Mucosa of rectum (tissue), 2 donors: ENCODE data around the gene DENND5B.

ENCODE experiments used
- H3K27ac ChIP-seq, 2 donors: one replicate each; pipeline ENCODE4 v1.7.0; 2013; ENCODE audit warnings: inconsistent platforms in 2 of 2, low read depth in 2 of 2, low read length in 2 of 2
- H3K27me3 ChIP-seq, 2 donors: one replicate each; pipeline ENCODE4 v1.7.0; 2013; ENCODE audit warnings: low read length in 2 of 2; ENCODE audit not compliant: control insufficient read depth in 2 of 2, insufficient read depth in 2 of 2
- H3K36me3 ChIP-seq, 2 donors: one replicate each; pipeline ENCODE4 v1.7.0; 2013; ENCODE audit warnings: low read length in 2 of 2; ENCODE audit not compliant: control insufficient read depth in 2 of 2, insufficient read depth in 2 of 2
- H3K4me1 ChIP-seq, 2 donors: one replicate each; pipeline ENCODE4 v1.7.0; 2013; ENCODE audit warnings: low read length in 2 of 2, mild to moderate bottlenecking in 1 of 2; ENCODE audit not compliant: control insufficient read depth in 2 of 2, insufficient read depth in 2 of 2
- H3K4me3 ChIP-seq, 2 donors: one replicate each; pipeline ENCODE4 v1.7.0; 2013; ENCODE audit warnings: low read length in 2 of 2
- H3K9ac ChIP-seq, 2 donors: one replicate each; pipeline ENCODE4 v1.7.0; 2013; ENCODE audit warnings: low read length in 2 of 2, low read depth in 1 of 2, mild to moderate bottlenecking in 1 of 2
- H3K9me3 ChIP-seq, 2 donors: one replicate each; pipeline ENCODE4 v1.7.0; 2013; ENCODE audit warnings: low read length in 2 of 2; ENCODE audit not compliant: control insufficient read depth in 2 of 2
- donor health status: healthy.
- donor health status: Normal muscosa, but diverticular disease.

Gene DENND5B

GRCh38 chr12:31355747-31356107 lies 235.2 kb downstream of the DENND5B start:
- Histone ChIP-seq H3K4me1 (peaks cover 8 to 25% of the 10 kb centered on the region in 2 donors), H3K27me3 (no peaks in the 10 kb centered on the region), H3K27ac (peak overlapping the region; percentile 54 to 62), H3K36me3 (no peaks in the 10 kb centered on the region), H3K9ac (peak overlapping the region in 1 of 2 donors; percentile 34), H3K4me3 (no peak overlapping the region), H3K9me3 (no peaks in the 10 kb centered on the region)

GRCh38 chr12:31353750-31354708 lies 236.9 kb downstream of the DENND5B start:
- Histone ChIP-seq H3K9me3 (no peaks in the 10 kb centered on the region), H3K27ac (peak overlapping the region; percentile 50 to 57), H3K27me3 (no peaks in the 10 kb centered on the region), H3K4me1 (peaks cover 8 to 25% of the 10 kb centered on the region in 2 donors), H3K36me3 (no peaks in the 10 kb centered on the region), H3K9ac (peak overlapping the region in 1 of 2 donors; percentile 21), H3K4me3 (no peak overlapping the region)

GRCh38 chr12:31346267-31346666 lies 244.7 kb downstream of the DENND5B start:
- Histone ChIP-seq H3K27ac (no peak overlapping the region), H3K4me1 (no peaks in the 10 kb centered on the region), H3K4me3 (no peak overlapping the region), H3K9ac (no peak overlapping the region), H3K36me3 (no peaks in the 10 kb centered on the region), H3K27me3 (no peaks in the 10 kb centered on the region), H3K9me3 (no peaks in the 10 kb centered on the region)

GRCh38 chr12:31343139-31343538 lies 247.8 kb downstream of the DENND5B start:
- no peaks in the 10 kb centered on the region for H3K4me1 ChIP-seq
- H3K27ac ChIP-seq: no peak overlapping the region
- no peaks in the 10 kb centered on the region for H3K36me3 ChIP-seq
- no peaks in the 10 kb centered on the region for H3K27me3 ChIP-seq
- H3K4me3 ChIP-seq: no peak overlapping the region
- H3K9ac ChIP-seq: no peak overlapping the region
- no peaks in the 10 kb centered on the region for H3K9me3 ChIP-seq

- no peak overlapping the region for H3K4me3 ChIP-seq
- no peaks in the 10 kb centered on the region for H3K27me3 ChIP-seq
- no peaks in the 10 kb centered on the region for H3K9me3 ChIP-seq
- H3K27ac ChIP-seq: no peak overlapping the region
- H3K4me1 ChIP-seq: no peaks in the 10 kb centered on the region
- H3K9ac ChIP-seq: no peak overlapping the region
- H3K36me3 ChIP-seq: no peaks in the 10 kb centered on the region
Observed at GRCh38 chr12:31342286-31342685, 248.7 kb downstream of the DENND5B start.

GRCh38 chr12:31339831-31340622 lies 250.9 kb downstream of the DENND5B start:
- no peak overlapping the region for H3K9ac ChIP-seq
- no peaks in the 10 kb centered on the region for H3K4me1 ChIP-seq
- H3K27me3 ChIP-seq: no peaks in the 10 kb centered on the region
- H3K9me3 ChIP-seq: no peaks in the 10 kb centered on the region
- H3K27ac ChIP-seq: no peak overlapping the region
- H3K36me3 ChIP-seq: no peaks in the 10 kb centered on the region
- no peak overlapping the region for H3K4me3 ChIP-seq

GRCh38 chr12:31337952-31338351 lies 253.0 kb downstream of the DENND5B start:
- H3K27ac ChIP-seq: no peak overlapping the region
- H3K4me1 ChIP-seq: no peaks in the 10 kb centered on the region
- no peak overlapping the region for H3K9ac ChIP-seq
- H3K27me3 ChIP-seq: no peaks in the 10 kb centered on the region
- H3K9me3 ChIP-seq: no peaks in the 10 kb centered on the region
- no peak overlapping the region for H3K4me3 ChIP-seq
- H3K36me3 ChIP-seq: no peaks in the 10 kb centered on the region
